GDM1 (cell line): Measurements from ENCODE around the gene TOMM20.

Experiments
- DNase-seq: peaks from one replicate; lab custom pipeline; 2025; lab: John Stamatoyannopoulos, UW

TOMM20 gene

GRCh38 chr1:235063068-235063765, 65.4 kb downstream of the TOMM20 start:
- peak; percentile 76 for DNase-seq

- DNase-seq, result no peak
Observed at GRCh38 chr1:235060607-235061470, 67.8 kb downstream of the TOMM20 start.
